DMS53 treated with DMSO at 0.1 percent for 48 hours (cell line): ENCODE data around the gene MSX2.
"Not testable (repeated sequence)": the region's sequence is repeated elsewhere in the genome, so short reads cannot be mapped to it uniquely, and the experiment has no call there.

Experiments used
- DNase-seq: peaks from one replicate; lab custom pipeline; 2025; ENCODE audit not compliant: unreplicated experiment; lab: John Stamatoyannopoulos, UW

Gene MSX2

GRCh38 chr5:174732036-174733020, 7.9 kb downstream of the MSX2 start:
- no peak for DNase-seq

GRCh38 chr5:174733091-174733690, 8.8 kb downstream of the MSX2 start:
- DNase-seq, result no peak

- DNase-seq, result no peak
Measured at GRCh38 chr5:174733836-174734235, 9.5 kb downstream of the MSX2 start.

GRCh38 chr5:174734571-174735497, 10.5 kb downstream of the MSX2 start:
- DNase-seq, result no peak

GRCh38 chr5:174735498-174736330, 11.3 kb downstream of the MSX2 start:
- DNase-seq, result no peak

GRCh38 chr5:174736331-174736721, 11.9 kb downstream of the MSX2 start:
- DNase-seq, result no peak

- DNase-seq, result no peak
Measured at GRCh38 chr5:174736777-174737176, 12.4 kb downstream of the MSX2 start.

- no peak for DNase-seq
Measured at GRCh38 chr5:174737330-174737729, 12.9 kb downstream of the MSX2 start.

GRCh38 chr5:174741352-174741751, 17.0 kb downstream of the MSX2 start:
- no peak for DNase-seq

- DNase-seq, result no peak
Measured at GRCh38 chr5:174744896-174745295, 20.5 kb downstream of the MSX2 start.

- no peak for DNase-seq
Measured at GRCh38 chr5:174745590-174746103, 21.3 kb downstream of the MSX2 start.

- no peak for DNase-seq
Measured at GRCh38 chr5:174750711-174751110, 26.3 kb downstream of the MSX2 start.

- no peak for DNase-seq
Measured at GRCh38 chr5:174751154-174752000, 27.0 kb downstream of the MSX2 start.

GRCh38 chr5:174752121-174752520, 27.7 kb downstream of the MSX2 start:
- no peak for DNase-seq

GRCh38 chr5:174755106-174755505, 30.7 kb downstream of the MSX2 start:
- no peak for DNase-seq

GRCh38 chr5:174759091-174759490, 34.7 kb downstream of the MSX2 start:
- no peak for DNase-seq

- no peak for DNase-seq
Measured at GRCh38 chr5:174760721-174761120, 36.3 kb downstream of the MSX2 start.

- DNase-seq, result not testable (repeated sequence)
Measured at GRCh38 chr5:174761341-174761740, 37.0 kb downstream of the MSX2 start.

GRCh38 chr5:174764309-174764708, 39.9 kb downstream of the MSX2 start:
- no peak for DNase-seq
